ENCODE measurements around the gene USP7. TPM values are rescaled to one million over a fixed set of nuclear protein-coding genes. Genes with fewer than 3 reads are reported as not detected.

USP7 gene
- 105 TPM for total RNA-seq

DNA sequence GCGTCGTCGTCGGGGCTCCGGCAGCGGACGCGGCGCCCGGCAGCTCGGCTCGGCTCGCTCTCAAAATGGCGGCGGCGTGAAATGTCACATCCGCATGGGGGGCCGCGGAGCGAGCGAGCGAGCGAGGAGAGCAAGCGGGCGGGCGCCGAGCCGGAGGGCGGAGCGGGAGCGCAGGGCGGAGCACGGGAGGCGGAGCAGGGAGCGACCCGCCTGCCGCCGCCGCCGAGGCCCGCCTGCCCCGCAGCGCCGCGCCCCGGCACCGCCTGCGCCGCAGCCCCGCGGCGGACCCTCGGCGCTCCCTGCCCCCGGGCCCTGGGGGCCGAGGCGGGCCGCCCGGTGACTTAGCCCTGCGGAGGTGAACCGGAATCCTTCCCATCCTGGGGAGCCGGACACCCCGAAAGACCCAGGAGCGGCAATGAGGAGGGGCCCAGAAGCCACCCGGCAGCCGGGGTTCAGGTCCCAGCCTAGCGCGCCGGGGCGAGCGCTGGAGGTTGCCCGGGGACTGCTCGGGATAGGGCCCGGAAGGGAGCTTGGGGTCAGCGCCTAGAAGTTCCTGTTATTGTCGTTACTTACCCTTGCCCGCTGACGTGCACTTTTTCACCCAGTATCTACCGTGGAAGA lies at the start of gene USP7:
USP7 (minus strand) TSS at position 86 of the 621 bp plus-strand sequence. CDS start 621 bp downstream, outside the sequence.

DNA sequence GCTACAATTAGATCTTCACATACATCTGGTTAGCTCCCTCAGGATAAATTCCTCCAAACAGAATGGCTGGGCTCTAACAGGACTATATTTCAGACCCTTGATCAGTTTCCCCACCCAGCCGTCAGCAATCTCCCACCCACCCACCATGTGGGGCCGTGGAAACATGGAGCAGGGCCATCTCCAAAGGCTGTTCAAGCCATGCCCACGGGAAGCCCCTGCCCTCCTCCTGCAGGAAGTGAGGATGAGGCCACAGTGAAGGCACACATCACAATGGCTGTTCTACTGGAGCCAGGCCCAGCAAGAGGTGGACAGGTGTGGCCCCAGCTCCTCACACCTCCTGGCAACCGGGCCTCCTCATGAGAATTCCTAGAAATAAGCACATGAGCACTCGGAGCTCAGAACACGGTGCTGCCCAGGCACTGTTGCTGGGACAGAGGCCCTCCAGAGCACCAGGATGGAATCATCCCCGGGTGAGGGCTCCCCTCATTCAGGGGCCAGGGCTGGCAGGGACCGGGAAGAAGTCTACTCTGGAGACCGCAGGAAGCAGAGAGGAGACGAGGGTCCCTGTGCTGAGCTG lies 81.6 kb downstream of the USP7 start, which contains the start of gene LITAFD:
LITAFD (plus strand) TSS at position 311 of the 577 bp plus-strand sequence. CDS start 2,005 bp downstream, outside the sequence.

DNA sequence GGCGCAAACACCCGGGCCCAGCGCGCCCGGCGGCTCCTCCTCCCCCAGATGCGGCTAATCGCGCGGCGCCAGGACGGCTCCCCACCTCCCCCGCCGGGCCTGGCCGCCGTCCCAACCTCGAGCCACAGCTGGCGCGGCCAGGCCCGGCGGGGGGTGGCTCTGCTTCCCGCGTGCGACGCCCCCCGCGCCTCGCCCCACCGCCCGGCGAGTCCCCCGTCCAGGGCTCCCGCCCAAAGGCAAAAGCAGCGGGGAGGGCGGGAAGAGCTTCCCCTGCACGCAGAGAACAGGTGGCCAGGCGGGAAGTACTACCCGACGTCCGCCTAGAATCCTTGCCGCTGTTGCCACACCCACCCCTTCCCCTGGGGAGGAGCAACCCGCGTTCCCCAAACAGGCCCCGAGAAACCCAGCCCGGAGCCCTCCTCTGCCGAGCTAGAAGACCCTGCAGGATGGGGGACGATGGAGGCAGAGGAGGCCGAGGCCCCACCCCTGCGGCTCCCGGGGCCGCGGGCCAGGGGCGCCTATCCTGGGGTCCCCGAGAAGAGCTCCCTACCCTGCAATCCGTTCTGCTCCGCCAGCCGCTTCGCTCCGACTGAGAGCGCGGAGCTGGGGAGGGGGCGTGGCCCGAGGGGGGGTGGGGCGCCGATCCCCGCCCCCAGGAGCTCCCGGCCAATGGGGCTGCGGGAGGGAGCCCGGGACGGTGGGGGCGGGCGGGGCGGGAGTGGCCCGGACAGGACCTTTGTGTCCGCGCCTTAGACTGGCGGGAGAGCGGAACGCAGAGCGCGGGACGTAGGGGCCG lies 95.1 kb downstream of the USP7 start, which contains the start of gene CARHSP1:
CARHSP1 (minus strand) TSS at position 591 of the 796 bp plus-strand sequence. CDS start 9,678 bp downstream, outside the sequence.

Other genes starting within 250 kb of the USP7 start
- 8.4 TPM for gene TMEM186, start 166.3 kb downstream of the USP7 start, total RNA-seq
- gene PMM2, start 166.1 kb downstream of the USP7 start, total RNA-seq: 19.8 TPM
- 81.0 TPM for gene CARHSP1, start 94.9 kb downstream of the USP7 start, total RNA-seq
- gene LITAFD, start 81.6 kb downstream of the USP7 start, total RNA-seq: not detected
- 63.6 TPM for gene HAPSTR1, start 127.7 kb upstream of the USP7 start, total RNA-seq

Data from metanephros (tissue), 1 donor.